ENCODE results near the gene GASK1B. TPM values are rescaled to one million over a fixed set of nuclear protein-coding genes. Genes with fewer than 3 reads are reported as not detected.

The GASK1B gene
- total and polyA plus RNA-seq, 2 donors (not counting 3 experiments of a cell fraction or from before 2014, with no cell fraction given): 160 to 235 TPM

- intact Hi-C loops (cut with micrococcal nuclease): no loop called here
- H2AFZ ChIP-seq (ENCODE audit: low read depth, low read length): no peak overlapping the region
- H3K4me2 ChIP-seq (ENCODE audit: insufficient read depth, low read length): no peak overlapping the region
- H3K4me1 ChIP-seq (ENCODE audit: control insufficient read depth, extremely low read depth, insufficient read depth, low read length): no peaks in the 10 kb centered on the region
- no peak overlapping the region for H3K4me3 ChIP-seq (replicated peaks in 1 of 3; ENCODE audit: insufficient read depth in 1 of 3, low read depth in 1 of 3, low read length in 3 of 3)
- H3K79me2 ChIP-seq (ENCODE audit: control insufficient read depth, insufficient read depth, low read length): no peaks in the 10 kb centered on the region
- no peaks in the 10 kb centered on the region for H3K27me3 ChIP-seq (ENCODE audit: control insufficient read depth in 2 of 2, insufficient read depth in 2 of 2, low read length in 2 of 2)
- FAIRE-seq (no peak), DNase-seq (ENCODE audit: low read depth, low spot score) (no peak)
- BruUV-seq (replicated peaks): no TSS peak
- H3K9me1 ChIP-seq (replicated peaks; ENCODE audit: control insufficient read depth, extremely low read depth, insufficient read depth, low read length): no peaks in the 10 kb centered on the region
- TF ChIP-seq POLR2A (IDR thresholded peaks at IDR 0.05; ENCODE audit: low read depth, low read length): no peak
- TF ChIP-seq POLR2AphosphoS5 (IDR thresholded peaks at IDR 0.05; ENCODE audit: insufficient read depth, low read depth, low read length): no peak
- no peak for TF ChIP-seq GATA2 (IDR thresholded peaks at IDR 0.05; ENCODE audit: insufficient read depth, insufficient read length, low read depth, low read length)
- no peak for TF ChIP-seq JUN (IDR thresholded peaks at IDR 0.05; ENCODE audit: borderline replicate concordance, insufficient read depth, insufficient read length, low read depth)
- no peak for TF ChIP-seq CTCF (IDR thresholded peaks at IDR 0.05; ENCODE audit: extremely low read depth in 1 of 2, insufficient read depth in 1 of 2, low read depth in 1 of 2, low read length in 2 of 2)
- TF ChIP-seq MYC (IDR thresholded peaks at IDR 0.05; ENCODE audit: low read depth, low read length): no peak
- no peak for TF ChIP-seq MAX (IDR thresholded peaks at IDR 0.05; ENCODE audit: insufficient read depth, insufficient read length)
- no peak for TF ChIP-seq EZH2 (IDR thresholded peaks at IDR 0.05; ENCODE audit: borderline replicate concordance, low read depth, low read length, severe bottlenecking)
- no peak for TF ChIP-seq FOS (IDR thresholded peaks at IDR 0.05; ENCODE audit: borderline replicate concordance, insufficient read depth, low read length)
- POLR2A ChIA-PET: no interaction called here
- H3K36me3 ChIP-seq (ENCODE audit: control insufficient read depth in 2 of 2, extremely low read depth in 1 of 2, insufficient read depth in 2 of 2, low read length in 2 of 2): peaks cover 0 to 11% of the 10 kb centered on the region in 2 experiments
- CTCF ChIA-PET: no interaction called here
- no peaks in the 10 kb centered on the region for H3K9me3 ChIP-seq (replicated peaks; ENCODE audit: control insufficient read depth, insufficient read depth, low read length)
- dilution Hi-C loops (cut with MboI; ENCODE audit: extremely low pct_ligation_motif_present, low sequenced_read_pairs): no loop called here
- H4K20me1 ChIP-seq (replicated peaks; ENCODE audit: control insufficient read depth, extremely low read depth, insufficient read depth, low read length): no peaks in the 10 kb centered on the region
- H3K27ac ChIP-seq (ENCODE audit: insufficient read depth, low read depth, low read length): no peak overlapping the region
- H3K9ac ChIP-seq (replicated peaks; ENCODE audit: extremely low read depth, insufficient read depth, low read length): no peak overlapping the region
Measured at GRCh38 chr4:158189422-158189821, 16.6 kb upstream of the GASK1B start.
